Stimulated activated naive CD8-positive, alpha-beta T cell treated with anti-CD3 and anti-CD28 coated beads, Interleukin-15, Interleukin-2, amounts not matched to agents 100 ng/mL and 50 ng/mL, for 24 hours (primary cell): ENCODE data around the gene HOXD1.

Experiments
- H3K27ac Mint-ChIP-seq: one replicate; pipeline ENCODE4 v1.8.0; 2021; ENCODE audit warnings: mild to moderate bottlenecking, mixed read lengths
- H3K27me3 Mint-ChIP-seq: one replicate; pipeline ENCODE4 v1.8.0; 2021; ENCODE audit warnings: mixed read lengths
- H3K36me3 Mint-ChIP-seq: one replicate; pipeline ENCODE4 v1.8.0; 2021; ENCODE audit warnings: low read depth, mixed read lengths
- H3K4me1 Mint-ChIP-seq: one replicate; pipeline ENCODE4 v1.8.0; 2021; ENCODE audit warnings: low read depth, mixed read lengths
- H3K4me3 Mint-ChIP-seq: one replicate; pipeline ENCODE4 v1.8.0; 2021; ENCODE audit warnings: mild to moderate bottlenecking, mixed read lengths
- H3K9me3 Mint-ChIP-seq: one replicate; pipeline ENCODE4 v1.8.0; 2021; ENCODE audit warnings: mixed read lengths

Gene HOXD1

DNA sequence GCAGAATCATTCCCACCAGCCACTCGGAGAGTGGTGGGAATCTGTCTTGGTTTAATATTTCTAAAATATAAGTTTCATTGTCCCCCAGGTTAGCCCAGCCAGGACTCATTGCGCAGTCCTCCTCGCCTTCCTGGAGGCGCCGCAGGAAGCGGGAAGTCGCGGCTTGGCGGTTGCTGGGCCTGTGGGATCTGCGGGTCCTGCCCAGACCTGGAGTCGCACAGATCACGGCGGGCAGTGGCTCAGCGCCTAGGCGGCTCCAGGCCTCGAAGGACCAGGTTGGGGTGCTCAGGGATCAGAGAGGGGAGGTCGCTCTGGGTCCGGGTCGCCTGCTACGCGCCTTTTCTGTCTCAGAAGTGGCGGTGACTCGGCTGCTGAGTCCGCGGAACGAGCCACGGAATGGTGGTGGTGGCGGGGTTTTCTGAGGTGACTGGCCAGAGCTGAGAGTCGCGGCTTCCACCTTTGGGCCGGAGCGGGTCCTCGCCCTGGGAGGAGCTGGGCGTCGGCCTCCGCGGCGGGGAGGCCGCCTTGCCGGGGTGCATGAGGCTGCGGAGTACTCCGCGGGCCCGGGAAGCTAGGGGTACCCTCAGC, 28.7 kb upstream of the HOXD1 start:
- no peak overlapping the region for H3K27ac Mint-ChIP-seq
- no peak overlapping the region for H3K4me3 Mint-ChIP-seq
- peaks cover 88% of the 10 kb centered on the region for H3K27me3 Mint-ChIP-seq
- H3K4me1 Mint-ChIP-seq, result peaks cover 18% of the 10 kb centered on the region
- H3K9me3 Mint-ChIP-seq, result peaks cover 8% of the 10 kb centered on the region
- peaks cover 8% of the 10 kb centered on the region for H3K36me3 Mint-ChIP-seq

DNA sequence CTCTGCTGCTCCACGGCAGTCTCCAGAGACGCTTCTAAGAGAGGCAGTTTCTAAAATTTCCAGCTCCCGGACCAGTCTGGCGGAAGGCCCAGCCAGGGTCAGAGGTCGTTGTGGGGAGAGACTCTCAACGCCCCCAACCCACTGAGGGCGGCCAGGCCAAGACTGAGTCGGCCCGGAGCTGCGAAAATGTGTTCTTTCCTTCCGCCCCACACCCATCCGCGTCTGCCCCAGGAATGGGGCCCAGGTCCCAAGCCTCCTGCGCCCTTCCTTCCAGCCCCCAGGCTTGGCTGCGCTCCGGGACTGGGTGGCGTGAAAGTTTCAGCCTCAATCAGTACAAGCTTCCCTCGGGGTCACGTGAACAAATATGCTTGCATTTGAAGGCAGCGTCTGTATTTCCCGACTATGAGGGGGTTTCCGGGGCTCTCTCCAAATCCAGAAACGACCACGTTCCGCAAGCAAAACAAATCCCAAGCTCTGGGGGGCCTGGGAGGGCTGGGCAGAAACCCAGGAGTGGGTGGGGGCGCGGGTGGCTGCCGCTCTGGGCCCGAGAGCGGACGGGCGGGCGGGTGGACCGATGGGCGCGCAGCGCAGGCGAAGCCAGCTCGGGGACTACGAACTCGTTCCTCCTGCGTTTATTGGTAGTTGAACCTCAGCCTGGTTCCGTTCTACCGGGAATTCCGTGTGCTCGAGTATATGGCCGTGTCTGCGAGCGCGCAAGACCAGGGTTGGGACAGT, 28.1 kb upstream of the HOXD1 start:
- Mint-ChIP-seq H3K4me3 (no peak overlapping the region), H3K27ac (no peak overlapping the region), H3K27me3 (peaks cover 88% of the 10 kb centered on the region), H3K9me3 (peaks cover 8% of the 10 kb centered on the region), H3K4me1 (peaks cover 18% of the 10 kb centered on the region), H3K36me3 (peaks cover 8% of the 10 kb centered on the region)

DNA sequence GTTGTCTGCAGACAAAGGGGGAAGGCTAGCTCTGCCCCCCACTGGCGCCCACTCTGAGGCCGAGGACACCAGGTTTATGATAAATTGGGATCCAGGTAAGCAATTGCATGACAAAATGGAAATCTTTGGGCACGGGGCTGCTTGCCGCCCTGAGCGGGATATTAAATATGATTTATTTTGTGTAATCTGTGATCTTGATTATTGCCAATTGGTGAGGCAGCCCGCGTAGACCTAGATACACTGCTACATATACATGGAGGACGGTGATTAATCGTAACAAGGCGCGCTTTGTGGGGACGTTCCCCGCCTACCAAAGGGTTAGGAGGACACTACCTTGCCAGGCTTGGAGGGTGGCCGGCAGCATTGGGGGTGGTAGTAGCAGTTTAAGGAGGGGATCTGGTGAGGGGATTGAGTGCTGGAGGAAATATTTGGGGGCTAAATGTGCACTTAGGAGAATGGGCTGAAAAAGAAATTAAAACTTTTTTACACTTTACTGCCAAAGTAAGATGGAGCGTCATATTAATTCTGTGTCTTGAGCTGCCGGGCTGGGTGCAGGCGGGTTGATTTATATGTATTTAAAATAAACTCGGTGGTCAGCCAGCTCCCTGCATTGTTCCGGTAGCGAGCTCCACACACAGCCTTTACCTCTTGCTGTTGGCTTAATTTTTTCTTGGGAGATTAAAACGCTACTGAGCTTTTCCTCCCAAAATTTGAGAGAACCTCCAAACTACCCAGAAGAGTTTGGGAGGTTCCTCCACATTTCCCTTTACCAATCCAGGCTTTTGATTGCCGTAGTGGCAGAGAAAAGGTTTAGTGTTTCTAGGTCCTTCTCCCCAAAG, 27.3 kb upstream of the HOXD1 start:
- Mint-ChIP-seq H3K27me3 (peaks cover 88% of the 10 kb centered on the region), H3K4me1 (peaks cover 18% of the 10 kb centered on the region), H3K27ac (no peak overlapping the region), H3K9me3 (peaks cover 8% of the 10 kb centered on the region), H3K36me3 (peaks cover 8% of the 10 kb centered on the region), H3K4me3 (no peak overlapping the region)

DNA sequence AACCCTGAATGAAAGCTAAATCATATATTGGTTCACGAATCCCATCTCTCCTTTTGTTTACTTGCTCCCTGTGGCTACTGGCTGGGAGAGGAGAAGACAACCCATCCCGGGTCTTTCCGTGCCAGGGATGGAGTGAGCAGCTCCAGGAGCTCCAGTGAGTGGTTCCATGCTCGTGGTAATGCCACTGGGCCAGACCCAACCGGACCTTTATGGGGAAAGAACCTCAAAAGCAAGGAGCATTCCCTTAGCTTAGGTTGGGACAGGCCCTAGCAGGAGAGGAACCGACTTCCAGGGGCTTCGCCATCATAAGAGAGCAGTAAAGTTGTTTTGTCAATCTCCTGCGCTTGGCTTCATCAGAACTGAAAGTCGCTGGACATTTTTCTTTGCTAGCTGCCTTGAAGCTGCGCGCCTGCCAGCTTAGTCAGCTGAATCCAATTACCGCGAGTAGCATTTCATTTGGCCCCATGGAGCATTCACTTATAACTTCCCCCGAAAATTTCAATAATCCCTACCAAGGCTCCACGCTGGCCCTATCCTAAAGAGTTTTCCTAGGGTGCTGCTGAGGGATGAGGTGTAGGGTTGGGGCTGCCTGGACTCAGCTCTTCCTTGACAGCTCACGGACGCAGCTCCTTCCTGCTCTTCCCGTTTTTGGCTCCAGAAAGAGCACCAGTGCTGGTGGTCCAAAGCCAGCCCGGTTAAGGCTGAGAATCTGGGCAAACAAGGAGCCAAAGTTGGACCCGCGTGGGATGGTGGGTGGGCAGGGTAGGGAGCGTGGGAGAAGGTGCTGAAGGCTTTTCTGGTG, 26.4 kb upstream of the HOXD1 start:
- H3K4me3 Mint-ChIP-seq, result no peak overlapping the region
- no peak overlapping the region for H3K27ac Mint-ChIP-seq
- H3K27me3 Mint-ChIP-seq, result peaks cover 88% of the 10 kb centered on the region
- H3K4me1 Mint-ChIP-seq, result peaks cover 18% of the 10 kb centered on the region
- H3K9me3 Mint-ChIP-seq, result peaks cover 8% of the 10 kb centered on the region
- H3K36me3 Mint-ChIP-seq, result peaks cover 8% of the 10 kb centered on the region

DNA sequence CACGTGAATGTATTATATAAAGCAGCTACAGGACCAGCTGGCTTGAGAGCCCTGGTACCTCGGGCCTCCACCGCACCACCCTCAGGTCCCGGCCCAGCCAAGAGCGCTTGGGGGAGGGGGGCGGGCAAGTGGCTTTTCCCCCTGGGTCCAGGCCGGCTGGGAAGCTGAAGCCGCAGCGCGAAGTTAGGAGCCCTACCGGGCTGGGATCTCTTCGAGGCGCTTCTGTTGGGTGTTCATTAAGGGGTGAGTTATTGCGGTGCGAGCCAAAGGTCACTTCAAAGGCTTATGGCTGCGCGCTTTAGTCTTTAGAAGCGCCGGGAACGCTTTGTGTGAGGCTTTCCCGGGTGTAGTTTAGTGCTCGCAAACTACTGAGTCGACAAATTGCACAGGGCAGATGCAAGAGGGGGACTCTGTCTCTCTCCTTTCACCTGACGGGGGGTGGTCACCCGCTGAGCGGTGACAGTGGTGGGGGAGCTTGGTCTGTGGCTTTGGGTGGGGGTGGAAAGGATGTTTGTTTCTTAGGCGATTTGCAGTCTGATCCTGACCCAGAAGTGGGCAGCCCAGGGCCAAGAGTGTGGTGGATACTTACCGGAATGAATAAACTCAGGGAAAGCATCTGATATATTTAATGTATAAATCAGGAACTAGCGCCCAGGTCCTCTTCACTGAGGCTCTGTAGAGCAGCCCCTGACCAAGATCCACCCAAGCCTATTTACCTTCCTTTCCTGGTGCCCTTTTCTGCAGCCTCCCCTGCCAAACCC, 25.4 kb upstream of the HOXD1 start:
- Mint-ChIP-seq H3K27ac (no peak overlapping the region), H3K36me3 (peaks cover 8% of the 10 kb centered on the region), H3K27me3 (peaks cover 89% of the 10 kb centered on the region), H3K9me3 (peaks cover 8% of the 10 kb centered on the region), H3K4me1 (peaks cover 11% of the 10 kb centered on the region), H3K4me3 (no peak overlapping the region)

DNA sequence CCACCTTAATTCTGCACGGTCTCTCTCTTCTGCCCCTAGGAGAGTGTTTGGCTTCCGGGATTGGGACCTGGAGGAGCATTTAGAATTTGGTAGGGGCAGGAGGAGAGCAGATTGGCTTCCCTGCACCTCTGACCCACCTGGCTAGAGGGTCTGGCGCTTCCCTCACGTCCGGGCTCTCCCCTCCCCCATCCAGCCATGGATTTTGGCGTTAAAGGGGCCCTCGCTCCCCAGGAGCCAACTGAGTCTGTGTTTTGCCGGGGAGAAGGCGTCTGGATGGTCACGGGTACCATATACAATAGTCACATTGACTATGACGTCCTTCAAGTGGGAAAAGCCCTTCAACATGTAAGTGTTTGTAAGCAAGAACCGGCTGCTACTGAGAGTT, 24.8 kb upstream of the HOXD1 start:
- Mint-ChIP-seq H3K27ac (no peak overlapping the region), H3K36me3 (peaks cover 8% of the 10 kb centered on the region), H3K27me3 (peaks cover 84% of the 10 kb centered on the region), H3K9me3 (peaks cover 8% of the 10 kb centered on the region), H3K4me3 (no peak overlapping the region), H3K4me1 (peaks cover 6% of the 10 kb centered on the region)

DNA sequence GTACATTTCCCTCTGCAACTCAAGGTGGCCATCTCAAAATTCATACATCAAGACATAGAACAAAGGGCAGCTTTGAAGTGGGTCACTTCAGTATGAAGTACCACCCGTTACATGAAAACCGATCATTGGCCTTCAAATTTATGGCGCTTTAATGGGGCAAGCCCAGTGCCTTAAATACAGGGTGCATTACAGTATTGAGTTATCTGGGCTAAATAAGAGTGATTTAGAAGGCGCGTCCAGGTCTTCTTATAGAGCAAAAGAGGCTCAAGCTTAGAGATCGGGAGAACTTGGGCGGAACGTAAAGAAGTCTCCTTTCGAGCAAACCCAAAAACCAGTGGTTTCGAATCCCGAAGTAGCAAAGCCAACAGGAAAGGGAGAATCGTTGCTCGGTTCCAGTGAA, 24.3 kb upstream of the HOXD1 start:
- Mint-ChIP-seq H3K36me3 (peaks cover 8% of the 10 kb centered on the region), H3K27ac (no peak overlapping the region), H3K4me1 (peaks cover 6% of the 10 kb centered on the region), H3K4me3 (no peak overlapping the region), H3K9me3 (peaks cover 8% of the 10 kb centered on the region), H3K27me3 (peaks cover 80% of the 10 kb centered on the region)

DNA sequence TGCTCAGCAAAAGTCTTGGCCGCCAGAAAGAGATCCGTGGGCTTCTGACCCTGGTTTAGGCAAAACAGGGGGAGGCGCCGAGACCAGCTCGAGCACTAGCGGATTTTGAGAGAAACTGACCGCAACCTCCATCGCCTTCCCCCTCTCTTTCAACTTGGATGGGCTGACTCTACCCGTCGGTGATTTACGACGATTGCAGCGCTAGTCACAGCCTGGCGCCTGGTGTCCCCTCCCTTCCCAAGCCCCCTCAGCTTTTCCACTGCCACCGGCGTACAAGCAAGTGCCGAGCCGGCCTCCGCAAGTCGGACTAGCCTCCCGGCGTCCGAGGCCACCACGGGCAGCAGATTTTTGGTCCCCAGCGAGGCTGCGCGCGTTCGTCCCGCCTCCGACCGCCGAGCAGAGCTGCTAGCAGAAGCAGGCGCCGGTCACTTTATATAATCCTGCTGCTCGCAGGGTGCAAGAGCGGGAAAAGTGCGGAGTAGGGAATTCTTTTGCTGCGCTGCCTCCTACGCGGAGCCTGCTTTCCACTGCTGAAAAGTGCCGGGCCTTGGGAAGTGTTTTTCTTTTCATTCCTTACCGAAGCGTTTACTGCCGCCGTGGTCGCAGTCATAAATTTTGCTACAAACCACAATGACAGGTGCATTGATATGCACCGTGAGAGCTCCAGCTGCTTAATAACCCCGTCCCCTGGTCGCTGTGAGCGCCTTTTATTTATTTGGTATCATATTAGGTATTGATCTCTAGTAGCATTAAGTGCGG, 23.7 kb upstream of the HOXD1 start:
- peaks cover 8% of the 10 kb centered on the region for H3K36me3 Mint-ChIP-seq
- H3K27ac Mint-ChIP-seq, result no peak overlapping the region

DNA sequence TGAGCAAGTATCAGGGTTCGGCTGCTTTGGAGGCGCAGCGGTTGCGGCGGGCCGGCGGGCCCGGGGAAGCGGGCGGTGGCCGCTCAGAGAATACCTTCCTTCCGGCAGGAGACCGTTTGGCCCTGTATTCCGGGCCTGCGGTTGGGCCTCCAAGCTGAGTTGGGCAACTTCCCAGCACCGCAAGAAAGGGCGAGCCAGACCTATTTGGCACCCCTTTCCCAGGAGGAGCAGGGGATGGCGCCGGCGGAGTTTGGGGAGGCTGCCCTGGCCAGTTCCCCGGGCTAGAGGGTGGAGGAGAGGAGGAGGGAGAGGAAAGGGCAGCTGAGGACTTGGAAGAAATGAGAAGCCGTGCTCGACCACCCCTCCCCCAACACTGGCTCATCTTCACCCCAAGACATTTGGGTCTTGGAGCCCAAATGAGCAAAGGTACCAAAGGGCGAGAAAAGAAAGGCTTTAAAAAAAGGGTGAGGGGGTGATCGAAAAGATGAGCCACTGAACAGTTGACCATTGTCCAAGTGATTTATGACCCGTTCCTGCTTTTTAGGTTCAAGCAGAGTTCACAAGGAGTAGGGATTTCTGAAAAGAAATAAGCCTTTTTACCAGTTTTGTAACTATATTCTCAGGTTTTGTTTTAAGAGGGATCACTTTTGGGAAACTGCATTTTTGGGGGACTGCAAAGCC, 23.0 kb upstream of the HOXD1 start:
- Mint-ChIP-seq H3K9me3 (peaks cover 8% of the 10 kb centered on the region), H3K4me3 (no peak overlapping the region), H3K27ac (no peak overlapping the region), H3K4me1 (peaks cover 6% of the 10 kb centered on the region), H3K27me3 (peaks cover 84% of the 10 kb centered on the region), H3K36me3 (peaks cover 8% of the 10 kb centered on the region)

More for the DNA sequence above, 23.7 kb upstream of the HOXD1 start:
- H3K4me1 Mint-ChIP-seq, result peaks cover 6% of the 10 kb centered on the region
- peaks cover 80% of the 10 kb centered on the region for H3K27me3 Mint-ChIP-seq
- peaks cover 8% of the 10 kb centered on the region for H3K9me3 Mint-ChIP-seq
- no peak overlapping the region for H3K4me3 Mint-ChIP-seq

DNA sequence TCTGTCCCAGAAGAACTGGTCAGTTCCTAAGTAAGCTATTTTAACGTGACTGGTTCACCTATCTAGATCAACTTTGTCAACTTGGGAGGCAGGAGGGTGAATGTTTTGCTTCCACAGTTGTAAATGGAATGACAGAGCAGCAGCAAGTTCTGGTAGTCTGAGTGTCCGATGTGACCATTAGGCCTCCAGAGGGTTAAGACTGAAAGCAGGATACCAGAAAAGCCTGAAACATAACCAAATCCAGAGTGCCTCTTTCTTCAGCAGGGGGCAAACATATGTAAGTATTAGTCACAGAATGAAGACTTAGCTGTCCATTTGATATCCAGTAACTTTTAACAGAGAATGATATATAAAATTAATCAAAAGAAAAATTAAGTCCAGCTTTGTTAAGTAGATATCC, 22.2 kb upstream of the HOXD1 start:
- H3K36me3 Mint-ChIP-seq, result peaks cover 8% of the 10 kb centered on the region
- peaks cover 6% of the 10 kb centered on the region for H3K4me1 Mint-ChIP-seq
- peaks cover 8% of the 10 kb centered on the region for H3K9me3 Mint-ChIP-seq
- no peak overlapping the region for H3K27ac Mint-ChIP-seq
- H3K27me3 Mint-ChIP-seq, result peaks cover 84% of the 10 kb centered on the region
- H3K4me3 Mint-ChIP-seq, result no peak overlapping the region

DNA sequence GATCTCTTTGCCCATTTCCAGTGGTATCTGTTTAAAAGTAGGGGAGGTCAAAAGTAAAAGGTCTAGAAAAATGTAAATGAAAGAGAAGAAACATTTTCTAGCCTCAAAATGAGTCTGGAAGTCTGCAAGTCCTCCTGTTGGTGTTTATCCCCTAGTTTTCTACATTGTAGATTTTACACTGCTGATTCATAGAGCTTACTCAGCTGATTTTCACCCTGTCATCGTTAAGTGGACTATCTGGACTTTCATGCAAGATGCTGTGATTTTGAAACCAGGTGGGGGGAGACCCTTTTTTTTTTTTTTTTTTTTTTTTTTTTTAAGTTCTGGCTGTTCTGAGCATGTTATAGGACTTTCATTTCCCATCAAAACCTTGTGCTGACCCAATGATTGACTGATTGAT, 21.1 kb upstream of the HOXD1 start:
- peaks cover 6% of the 10 kb centered on the region for H3K4me1 Mint-ChIP-seq
- peaks cover 8% of the 10 kb centered on the region for H3K9me3 Mint-ChIP-seq
- no peak overlapping the region for H3K4me3 Mint-ChIP-seq
- H3K27ac Mint-ChIP-seq, result no peak overlapping the region
- peaks cover 80% of the 10 kb centered on the region for H3K27me3 Mint-ChIP-seq
- H3K36me3 Mint-ChIP-seq, result peaks cover 8% of the 10 kb centered on the region

DNA sequence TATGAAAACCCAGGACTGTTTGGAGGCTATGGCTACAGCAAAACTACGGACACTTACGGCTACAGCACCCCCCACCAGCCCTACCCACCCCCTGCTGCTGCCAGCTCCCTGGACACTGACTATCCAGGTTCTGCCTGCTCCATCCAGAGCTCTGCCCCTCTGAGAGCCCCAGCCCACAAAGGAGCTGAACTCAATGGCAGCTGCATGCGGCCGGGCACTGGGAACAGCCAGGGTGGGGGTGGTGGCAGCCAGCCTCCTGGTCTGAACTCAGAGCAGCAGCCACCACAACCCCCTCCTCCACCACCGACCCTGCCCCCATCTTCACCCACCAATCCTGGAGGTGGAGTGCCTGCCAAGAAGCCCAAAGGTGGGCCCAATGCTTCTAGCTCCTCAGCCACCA, 19.3 kb upstream of the HOXD1 start:
- peaks cover 83% of the 10 kb centered on the region for H3K27me3 Mint-ChIP-seq
- H3K36me3 Mint-ChIP-seq, result peaks cover 3% of the 10 kb centered on the region
- H3K9me3 Mint-ChIP-seq, result peaks cover 1% of the 10 kb centered on the region
- no peak overlapping the region for H3K27ac Mint-ChIP-seq
- H3K4me3 Mint-ChIP-seq, result no peak overlapping the region
- peaks cover 7% of the 10 kb centered on the region for H3K4me1 Mint-ChIP-seq

DNA sequence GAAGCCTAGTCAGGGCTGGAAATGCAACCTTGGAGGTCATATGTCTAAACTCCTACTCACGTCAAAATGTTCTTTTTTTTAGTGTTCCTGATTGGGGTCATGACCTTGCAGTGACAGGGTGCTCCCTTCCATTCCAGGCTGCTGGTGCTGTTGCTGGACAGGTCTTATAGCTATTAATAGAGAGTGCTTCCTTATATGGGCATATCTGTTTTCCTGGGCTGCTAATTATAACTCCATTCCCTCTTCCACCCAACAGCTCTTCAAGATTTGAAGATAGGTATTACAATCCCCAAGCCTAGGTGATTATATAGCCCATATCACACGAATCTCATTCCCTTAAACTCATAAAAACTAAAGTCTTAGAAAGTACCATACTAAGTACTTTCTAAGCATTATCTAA, 18.8 kb upstream of the HOXD1 start:
- peaks cover 10% of the 10 kb centered on the region for H3K4me1 Mint-ChIP-seq
- H3K9me3 Mint-ChIP-seq, result no peaks in the 10 kb centered on the region
- H3K27me3 Mint-ChIP-seq, result peaks cover 81% of the 10 kb centered on the region
- no peaks in the 10 kb centered on the region for H3K36me3 Mint-ChIP-seq
- no peak overlapping the region for H3K27ac Mint-ChIP-seq
- no peak overlapping the region for H3K4me3 Mint-ChIP-seq
